ENCODE measurements around the gene ZNF512B.
"Not testable (repeated sequence)": the region's sequence is repeated elsewhere in the genome, so short reads cannot be mapped to it uniquely, and the experiment has no call there.

Gene ZNF512B

GRCh38 chr20:63933646-63934045 is 36.1 kb downstream of the ZNF512B start:
- DNase-seq (ENCODE audit: low spot score), result no peak

GRCh38 chr20:63932606-63933160 is 37.0 kb downstream of the ZNF512B start:
- no peak for DNase-seq (ENCODE audit: low spot score)

GRCh38 chr20:63931735-63932134 is 38.0 kb downstream of the ZNF512B start:
- no peak for DNase-seq (ENCODE audit: low spot score)

- no peak for DNase-seq (ENCODE audit: low spot score)
Measured at GRCh38 chr20:63930971-63931553, 38.7 kb downstream of the ZNF512B start.

- not testable (repeated sequence) for DNase-seq (ENCODE audit: low spot score)
Measured at GRCh38 chr20:63929473-63929883, 40.3 kb downstream of the ZNF512B start.

GRCh38 chr20:63929071-63929470 is 40.7 kb downstream of the ZNF512B start:
- no peak for DNase-seq (ENCODE audit: low spot score)

- DNase-seq (ENCODE audit: low spot score), result no peak
Measured at GRCh38 chr20:63926298-63926697, 43.4 kb downstream of the ZNF512B start.

GRCh38 chr20:63924241-63924640 is 45.5 kb downstream of the ZNF512B start:
- DNase-seq (ENCODE audit: low spot score), result no peak

GRCh38 chr20:63923651-63924050 is 46.1 kb downstream of the ZNF512B start:
- DNase-seq (ENCODE audit: low spot score), result no peak

GRCh38 chr20:63920226-63920625 is 49.5 kb downstream of the ZNF512B start:
- DNase-seq (ENCODE audit: low spot score), result no peak

- no peak for DNase-seq (ENCODE audit: low spot score)
Measured at GRCh38 chr20:63919130-63919529, 50.6 kb downstream of the ZNF512B start.

- no peak for DNase-seq (ENCODE audit: low spot score)
Measured at GRCh38 chr20:63917811-63918210, 51.9 kb downstream of the ZNF512B start.

- not testable (repeated sequence) for DNase-seq (ENCODE audit: low spot score)
Measured at GRCh38 chr20:63916371-63916939, 53.3 kb downstream of the ZNF512B start.

- DNase-seq (ENCODE audit: low spot score), result no peak
Measured at GRCh38 chr20:63915471-63915870, 54.3 kb downstream of the ZNF512B start.

GRCh38 chr20:63913768-63914167 is 56.0 kb downstream of the ZNF512B start:
- DNase-seq (ENCODE audit: low spot score), result no peak

- no peak for DNase-seq (ENCODE audit: low spot score)
Measured at GRCh38 chr20:63911176-63911575, 58.6 kb downstream of the ZNF512B start.

- no peak for DNase-seq (ENCODE audit: low spot score)
Measured at GRCh38 chr20:63908008-63908682, 61.6 kb downstream of the ZNF512B start.

Measured in left forelimb (tissue), 1 donor.